HG03280 (cell line): ENCODE data around the gene OR5D13.

ENCODE experiments used
- ATAC-seq: cut with Tn5 transposase; IDR thresholded peaks from one replicate; pipeline ENCODE4 v1.9.1; 2021; ENCODE audit warnings: mild to moderate bottlenecking, moderate library complexity; ENCODE audit not compliant: unreplicated experiment

Gene OR5D13, protein sequence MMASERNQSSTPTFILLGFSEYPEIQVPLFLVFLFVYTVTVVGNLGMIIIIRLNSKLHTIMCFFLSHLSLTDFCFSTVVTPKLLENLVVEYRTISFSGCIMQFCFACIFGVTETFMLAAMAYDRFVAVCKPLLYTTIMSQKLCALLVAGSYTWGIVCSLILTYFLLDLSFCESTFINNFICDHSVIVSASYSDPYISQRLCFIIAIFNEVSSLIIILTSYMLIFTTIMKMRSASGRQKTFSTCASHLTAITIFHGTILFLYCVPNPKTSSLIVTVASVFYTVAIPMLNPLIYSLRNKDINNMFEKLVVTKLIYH

DNA sequence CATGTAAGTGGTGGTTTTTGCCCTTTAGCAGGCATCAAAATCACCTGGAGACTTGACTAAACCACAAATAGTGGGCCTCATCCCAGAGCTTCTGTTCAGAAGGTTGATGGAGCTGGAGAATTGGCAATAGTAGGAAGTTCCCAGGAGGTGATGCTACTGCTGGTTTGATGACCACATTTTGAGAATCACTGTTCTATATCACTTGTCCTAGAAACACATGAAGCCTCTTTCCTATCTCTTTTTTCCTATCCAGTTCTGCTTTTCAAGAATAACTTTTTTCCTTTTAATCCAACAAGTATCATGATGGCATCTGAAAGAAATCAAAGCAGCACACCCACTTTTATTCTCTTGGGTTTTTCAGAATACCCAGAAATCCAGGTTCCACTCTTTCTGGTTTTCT is at the start of gene OR5D13:
Gene OR5D13, plus strand, starts transcription at position 301 of the 400 bp plus-strand sequence. Its CDS starts 0 bp downstream, at position 301.
- no peak for ATAC-seq

DNA sequence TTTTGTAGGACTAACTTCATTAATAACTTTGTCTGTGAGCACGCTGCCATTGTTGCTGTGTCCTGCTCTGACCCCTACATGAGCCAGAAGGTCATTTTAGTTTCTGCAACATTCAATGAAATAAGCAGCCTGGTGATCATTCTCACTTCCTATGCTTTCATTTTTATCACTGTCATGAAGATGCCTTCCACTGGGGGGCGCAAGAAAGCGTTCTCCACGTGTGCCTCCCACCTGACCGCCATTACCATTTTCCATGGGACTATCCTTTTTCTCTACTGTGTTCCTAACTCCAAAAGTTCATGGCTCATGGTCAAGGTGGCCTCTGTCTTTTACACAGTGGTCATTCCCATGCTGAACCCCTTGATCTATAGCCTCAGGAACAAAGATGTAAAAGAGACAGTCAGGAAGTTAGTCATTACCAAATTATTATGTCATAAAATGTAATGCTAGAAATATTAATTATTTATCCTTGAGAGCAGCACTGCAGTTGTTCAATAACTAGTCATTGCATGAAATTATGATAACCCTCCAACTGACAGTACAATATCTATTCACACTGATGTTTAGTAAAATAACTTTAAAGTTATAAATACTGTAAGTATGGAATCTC is 46.4 kb upstream of the OR5D13 start:
- no peak for ATAC-seq

DNA sequence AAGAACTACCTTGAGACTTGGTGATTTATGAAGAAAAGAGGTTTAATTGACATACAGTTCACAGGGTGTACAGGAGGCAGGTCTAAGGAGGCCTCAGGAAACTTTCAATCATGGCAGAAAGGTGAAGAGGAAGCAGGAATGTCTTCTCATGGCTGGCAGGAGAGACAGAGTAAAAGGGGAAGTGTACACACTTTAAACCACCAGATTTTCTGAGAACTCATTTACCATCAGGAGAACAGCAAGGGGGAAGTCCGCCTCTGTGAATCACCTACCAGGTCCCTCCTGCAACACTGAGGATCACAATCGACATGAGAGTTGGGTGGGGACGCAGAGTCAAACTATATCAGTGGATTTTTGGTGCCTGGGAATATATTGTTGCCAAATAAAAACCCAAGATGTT is 40.3 kb upstream of the OR5D13 start:
- no peak for ATAC-seq

DNA sequence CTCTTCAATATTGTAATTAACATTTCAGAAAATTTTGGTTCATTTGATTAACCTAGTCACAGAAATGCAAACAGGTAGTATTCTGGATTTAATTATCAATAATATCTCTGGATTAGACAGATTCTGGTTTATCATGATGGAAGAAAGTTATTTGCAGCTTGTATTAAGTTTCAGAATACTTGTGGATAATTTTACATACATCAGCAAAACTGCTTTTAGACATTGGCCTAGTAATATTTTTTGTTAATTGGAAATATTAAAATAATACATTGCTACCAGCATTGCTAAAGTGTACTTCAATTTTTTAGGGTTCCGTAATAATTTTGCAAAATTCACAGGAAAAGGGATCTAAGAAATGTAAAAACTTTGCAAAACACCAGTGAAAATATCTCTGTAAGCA is 18.4 kb downstream of the OR5D13 start:
- no peak for ATAC-seq

DNA sequence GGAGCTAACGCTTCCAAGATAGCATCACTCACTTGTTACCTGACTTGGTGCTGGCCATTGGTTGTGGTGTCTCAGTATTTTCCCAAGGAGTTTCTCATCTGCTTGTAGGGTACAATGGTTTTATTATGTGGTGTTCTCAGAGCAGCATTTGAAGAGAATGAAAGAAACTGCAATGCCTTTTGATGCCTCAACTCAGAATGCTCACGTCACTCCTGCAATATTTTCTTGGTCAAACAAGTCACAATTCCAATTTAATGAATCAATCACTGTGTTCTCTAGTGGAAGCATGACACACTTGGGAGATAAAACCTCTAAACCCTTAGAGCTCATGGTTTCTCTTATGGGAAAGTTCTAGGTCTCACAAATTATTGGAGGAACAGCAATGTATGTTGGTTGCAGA is 20.1 kb downstream of the OR5D13 start:
- ATAC-seq, result no peak

DNA sequence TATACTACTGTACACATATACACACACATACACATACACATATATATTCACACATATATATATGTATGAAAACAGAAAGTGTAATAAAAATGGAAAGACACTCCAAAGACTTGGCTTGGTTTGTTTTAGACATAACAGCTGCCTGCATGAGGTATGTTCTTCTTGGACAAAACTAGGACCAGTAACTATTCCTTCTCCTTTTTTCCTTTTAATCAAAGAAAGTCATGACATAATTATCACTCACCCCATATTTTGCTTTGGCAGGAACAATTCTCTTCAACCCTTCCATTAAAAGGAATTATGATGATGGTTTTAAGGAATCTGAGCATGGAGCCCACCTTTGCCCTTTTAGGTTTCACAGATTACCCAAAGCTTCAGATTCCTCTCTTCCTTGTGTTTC is 22.0 kb downstream of the OR5D13 start, which contains the start of gene OR5D14:
Gene OR5D14, plus strand, starts transcription at position 301 of the 400 bp plus-strand sequence. Its CDS starts 0 bp downstream, at position 301.
- ATAC-seq, result no peak

DNA sequence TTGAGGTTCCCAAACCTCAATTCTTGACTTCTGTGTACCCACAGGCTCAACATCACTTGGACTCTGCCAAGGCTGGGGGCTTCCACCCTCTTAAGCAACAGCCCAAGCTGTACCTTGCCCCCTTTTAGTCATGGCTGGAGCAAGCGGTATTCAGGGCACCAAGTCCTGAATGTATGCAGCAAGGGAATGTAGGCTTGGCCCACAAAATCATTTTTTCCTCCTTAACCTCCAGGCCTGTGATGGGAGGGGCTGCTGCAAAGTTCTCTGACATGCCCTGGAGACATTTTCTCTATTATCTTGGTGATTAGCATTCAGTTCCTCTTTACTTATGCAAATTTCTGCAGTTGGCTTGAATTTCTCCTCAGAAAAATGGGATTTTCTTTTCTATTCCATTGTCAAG is 33.0 kb downstream of the OR5D13 start:
- no peak for ATAC-seq

DNA sequence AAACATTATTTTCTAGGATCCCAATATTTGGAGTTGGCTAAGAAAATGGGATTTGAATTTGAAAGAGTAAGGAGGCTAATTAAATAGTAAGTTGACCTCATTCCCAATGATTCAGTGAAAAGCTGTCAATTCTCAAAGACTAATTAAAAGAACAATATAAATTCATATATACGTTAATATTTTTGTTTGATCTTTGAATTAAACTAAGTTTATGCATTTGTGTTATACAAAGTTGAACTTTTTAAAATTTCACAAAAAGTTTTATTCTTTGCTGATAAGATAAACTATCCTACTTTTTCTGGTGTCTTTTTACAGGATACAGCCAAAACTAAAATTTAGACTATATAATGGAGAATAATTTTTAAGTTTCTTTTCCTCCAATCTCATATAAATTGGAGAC is 37.8 kb downstream of the OR5D13 start, which contains the start of gene OR5L1:
Gene OR5L1, plus strand, starts transcription at position 301 of the 400 bp plus-strand sequence. CDS start 100 bp downstream, outside the sequence.
- no peak for ATAC-seq

DNA sequence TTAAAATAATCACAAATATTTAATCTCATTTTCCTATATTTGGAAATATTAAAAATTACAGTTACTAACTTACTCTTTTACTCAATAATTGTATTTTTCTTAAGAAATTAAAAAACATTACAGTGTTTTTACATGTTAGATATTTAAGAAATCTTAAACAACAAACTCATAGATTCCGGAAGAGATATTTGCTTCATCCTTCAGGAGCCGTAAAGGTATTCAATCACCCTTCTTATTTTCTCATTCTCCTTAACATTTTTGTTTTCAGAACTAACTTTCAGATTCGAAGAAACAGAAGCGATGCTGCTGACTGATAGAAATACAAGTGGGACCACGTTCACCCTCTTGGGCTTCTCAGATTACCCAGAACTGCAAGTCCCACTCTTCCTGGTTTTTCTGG is 46.1 kb downstream of the OR5D13 start, which contains the start of gene OR5D18:
Gene OR5D18, plus strand, starts transcription at position 301 of the 400 bp plus-strand sequence. Its CDS starts 0 bp downstream, at position 301.
- ATAC-seq, result no peak
